SK-N-SH (cell line): ENCODE results near the gene ABHD16B.

Source experiments
- CTCF ChIP-seq: fragments of 200-600 bp; sonication (generic); IDR thresholded peaks from 2 replicates; pipeline ENCODE4 v1.6.1; 2017; ENCODE audit warnings: antibody characterized with exemption, mild to moderate bottlenecking, moderate library complexity
- MXI1 ChIP-seq: IDR thresholded peaks from 2 replicates; pipeline ENCODE4 v1.6.1; 2012; ENCODE audit warnings: mild to moderate bottlenecking, low read depth, low read length, improper control_type of control experiment
- NRF1 ChIP-seq: IDR thresholded peaks from 2 replicates; pipeline ENCODE4 v1.6.1; 2012; ENCODE audit warnings: low read depth, mild to moderate bottlenecking, low read length
- SIN3A ChIP-seq: IDR thresholded peaks from 2 replicates; pipeline ENCODE4 v1.6.1; 2012; ENCODE audit warnings: low read depth, mild to moderate bottlenecking, low read length, moderate library complexity, borderline replicate concordance
- TAF1 ChIP-seq: IDR thresholded peaks from 2 replicates; pipeline ENCODE4 v1.6.1; 2012; ENCODE audit warnings: low read depth, mild to moderate bottlenecking, low read length, moderate library complexity, borderline replicate concordance

DNA sequence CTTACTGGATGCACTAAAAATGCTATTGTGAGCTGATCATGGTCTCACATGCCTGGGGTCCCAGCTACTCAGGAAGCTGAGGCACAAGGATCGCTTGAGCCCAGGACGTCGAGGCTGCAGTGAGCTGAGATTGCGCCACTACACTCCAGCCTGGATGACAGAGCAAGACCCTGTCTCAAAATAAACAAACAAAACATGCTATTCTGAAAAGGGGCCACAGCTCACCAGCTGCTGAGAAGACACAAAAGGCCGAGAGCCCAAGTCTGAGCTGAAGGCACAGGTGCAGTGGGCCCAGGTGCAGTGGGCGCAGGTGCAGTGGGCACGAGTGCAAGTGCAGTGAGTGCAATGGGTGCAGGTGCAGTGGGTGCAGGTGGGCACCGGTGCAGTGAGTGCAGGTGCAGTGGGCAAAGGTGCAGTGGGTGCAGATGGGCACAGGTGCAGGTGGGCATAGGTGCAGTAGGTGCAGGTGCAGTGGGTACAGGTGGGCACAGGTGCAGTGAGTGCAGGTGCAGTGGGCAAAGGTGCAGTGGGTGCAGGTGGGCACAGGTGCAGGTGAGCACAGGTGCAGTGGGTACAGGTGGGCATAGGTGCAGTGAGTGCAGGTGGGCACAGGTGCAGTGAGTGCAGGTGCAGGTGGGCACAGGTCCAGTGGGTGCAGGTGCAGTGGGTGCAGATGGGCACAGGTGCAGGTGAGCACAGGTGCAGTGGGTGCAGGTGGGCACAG is 46.2 kb upstream of the ABHD16B start:
- TF ChIP-seq MXI1, result no peak
- TF ChIP-seq CTCF, result no peak
- TF ChIP-seq NRF1, result no peak
- no peak for TF ChIP-seq SIN3A
- no peak for TF ChIP-seq TAF1
